DMS 273 treated with DMSO at 0.1 percent for 48 hours (cell line): ENCODE measurements around the gene RFTN1.

ENCODE experiments used
- DNase-seq: peaks from one replicate; lab custom pipeline; 2025; lab: John Stamatoyannopoulos, UW

RFTN1 gene

GRCh38 chr3:16406166-16406565 is 107.3 kb downstream of the RFTN1 start:
- DNase-seq, result no peak

GRCh38 chr3:16404349-16404895 is 109.1 kb downstream of the RFTN1 start:
- no peak for DNase-seq

GRCh38 chr3:16402451-16402850 is 111.0 kb downstream of the RFTN1 start:
- no peak for DNase-seq

GRCh38 chr3:16401273-16401672 is 112.2 kb downstream of the RFTN1 start:
- no peak for DNase-seq

GRCh38 chr3:16400106-16400931 is 113.2 kb downstream of the RFTN1 start:
- peak; percentile 37 for DNase-seq

- peak; percentile 78 for DNase-seq
Observed at GRCh38 chr3:16399473-16399872, 114.0 kb downstream of the RFTN1 start.

- DNase-seq, result no peak
Observed at GRCh38 chr3:16398648-16399047, 114.9 kb downstream of the RFTN1 start.

- no peak for DNase-seq
Observed at GRCh38 chr3:16396202-16396601, 117.3 kb downstream of the RFTN1 start.

- no peak for DNase-seq
Observed at GRCh38 chr3:16395212-16395611, 118.3 kb downstream of the RFTN1 start.

GRCh38 chr3:16394639-16395038 is 118.9 kb downstream of the RFTN1 start:
- DNase-seq, result no peak

- DNase-seq, result peak; percentile 21
Observed at GRCh38 chr3:16392717-16393116, 120.8 kb downstream of the RFTN1 start.

- no peak for DNase-seq
Observed at GRCh38 chr3:16392065-16392464, 121.4 kb downstream of the RFTN1 start.

GRCh38 chr3:16390581-16390980 is 122.9 kb downstream of the RFTN1 start:
- no peak for DNase-seq

- no peak for DNase-seq
Observed at GRCh38 chr3:16388850-16389441, 124.6 kb downstream of the RFTN1 start.

GRCh38 chr3:16386561-16386960 is 126.9 kb downstream of the RFTN1 start:
- no peak for DNase-seq

- DNase-seq, result no peak
Observed at GRCh38 chr3:16385151-16385550, 128.3 kb downstream of the RFTN1 start.

- no peak for DNase-seq
Observed at GRCh38 chr3:16383864-16384263, 129.6 kb downstream of the RFTN1 start.

GRCh38 chr3:16382845-16383244 is 130.7 kb downstream of the RFTN1 start:
- no peak for DNase-seq

- no peak for DNase-seq
Observed at GRCh38 chr3:16381426-16381825, 132.1 kb downstream of the RFTN1 start.

GRCh38 chr3:16380421-16380820 is 133.1 kb downstream of the RFTN1 start:
- no peak for DNase-seq

GRCh38 chr3:16379838-16380237 is 133.7 kb downstream of the RFTN1 start:
- no peak for DNase-seq

GRCh38 chr3:16378920-16379319 is 134.6 kb downstream of the RFTN1 start:
- no peak for DNase-seq

- DNase-seq, result no peak
Observed at GRCh38 chr3:16378415-16378814, 135.1 kb downstream of the RFTN1 start.
